ENCODE data around the gene BTG3.

GRCh38 chr21:17550671-17551308 is 61.9 kb downstream of the BTG3 start:
- TF ChIP-seq, protein P1, sequence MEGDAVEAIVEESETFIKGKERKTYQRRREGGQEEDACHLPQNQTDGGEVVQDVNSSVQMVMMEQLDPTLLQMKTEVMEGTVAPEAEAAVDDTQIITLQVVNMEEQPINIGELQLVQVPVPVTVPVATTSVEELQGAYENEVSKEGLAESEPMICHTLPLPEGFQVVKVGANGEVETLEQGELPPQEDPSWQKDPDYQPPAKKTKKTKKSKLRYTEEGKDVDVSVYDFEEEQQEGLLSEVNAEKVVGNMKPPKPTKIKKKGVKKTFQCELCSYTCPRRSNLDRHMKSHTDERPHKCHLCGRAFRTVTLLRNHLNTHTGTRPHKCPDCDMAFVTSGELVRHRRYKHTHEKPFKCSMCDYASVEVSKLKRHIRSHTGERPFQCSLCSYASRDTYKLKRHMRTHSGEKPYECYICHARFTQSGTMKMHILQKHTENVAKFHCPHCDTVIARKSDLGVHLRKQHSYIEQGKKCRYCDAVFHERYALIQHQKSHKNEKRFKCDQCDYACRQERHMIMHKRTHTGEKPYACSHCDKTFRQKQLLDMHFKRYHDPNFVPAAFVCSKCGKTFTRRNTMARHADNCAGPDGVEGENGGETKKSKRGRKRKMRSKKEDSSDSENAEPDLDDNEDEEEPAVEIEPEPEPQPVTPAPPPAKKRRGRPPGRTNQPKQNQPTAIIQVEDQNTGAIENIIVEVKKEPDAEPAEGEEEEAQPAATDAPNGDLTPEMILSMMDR (IDR thresholded peaks at IDR 0.05; ENCODE audit: low read depth, low read length), result no peak
- no peak for TF ChIP-seq EZH2phosphoT487 (IDR thresholded peaks at IDR 0.05; ENCODE audit: low read depth)

Data from OCI-LY3 (cell line).